HG02884 (cell line): ENCODE results near the gene ZFPM1.
"Not testable (repeated sequence)": the region's sequence is repeated elsewhere in the genome, so short reads cannot be mapped to it uniquely, and the experiment has no call there.

ENCODE experiments used
- ATAC-seq: cut with Tn5 transposase; IDR thresholded peaks from one replicate; pipeline ENCODE4 v1.9.1; 2021; ENCODE audit warnings: mild to moderate bottlenecking, moderate library complexity; ENCODE audit not compliant: unreplicated experiment

Gene ZFPM1

DNA sequence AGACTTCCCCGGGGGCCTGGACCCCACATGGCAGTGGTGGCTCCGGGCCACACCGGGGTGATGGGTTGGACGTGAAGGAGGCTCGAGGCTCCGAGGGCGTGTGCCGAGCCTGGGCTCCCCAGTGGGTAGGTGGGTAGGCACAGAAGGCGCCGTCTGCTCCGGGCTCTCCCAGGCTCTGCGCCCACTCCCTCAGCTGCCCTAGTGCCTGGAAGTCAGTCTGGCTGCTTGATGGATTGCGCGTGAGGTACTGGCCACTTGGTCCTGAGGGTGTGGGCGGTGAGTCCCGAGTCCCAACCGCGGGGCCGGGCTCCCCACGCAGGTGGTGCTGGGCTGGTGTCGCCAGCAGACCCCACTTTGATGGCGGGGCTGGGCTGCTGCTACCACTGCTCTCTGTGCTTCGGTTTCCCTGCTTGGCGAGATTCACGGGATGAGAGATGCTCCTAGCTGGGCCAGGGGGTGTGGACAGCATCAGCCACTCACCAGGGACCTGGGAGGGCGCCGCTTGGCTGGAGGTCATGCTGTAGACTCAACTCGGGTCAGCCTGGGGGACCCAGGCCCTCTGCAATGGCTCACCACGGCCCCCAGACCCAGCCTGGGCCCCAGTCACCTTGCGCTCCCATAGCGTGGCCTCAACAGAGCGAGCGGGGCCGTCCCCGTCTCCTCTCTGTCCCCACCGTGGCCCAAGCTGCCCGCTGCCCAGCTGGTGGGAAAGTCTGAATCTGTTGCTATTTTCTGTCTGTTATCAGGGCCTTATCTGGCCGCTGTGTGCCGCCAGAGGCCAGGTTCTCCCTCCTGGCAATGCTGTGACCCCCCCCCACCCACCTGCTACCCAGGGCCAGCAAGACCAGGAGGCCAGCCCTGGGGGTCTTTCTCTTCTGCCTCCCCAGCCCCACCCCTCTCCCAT lies 26.1 kb downstream of the ZFPM1 start:
- no peak for ATAC-seq

DNA sequence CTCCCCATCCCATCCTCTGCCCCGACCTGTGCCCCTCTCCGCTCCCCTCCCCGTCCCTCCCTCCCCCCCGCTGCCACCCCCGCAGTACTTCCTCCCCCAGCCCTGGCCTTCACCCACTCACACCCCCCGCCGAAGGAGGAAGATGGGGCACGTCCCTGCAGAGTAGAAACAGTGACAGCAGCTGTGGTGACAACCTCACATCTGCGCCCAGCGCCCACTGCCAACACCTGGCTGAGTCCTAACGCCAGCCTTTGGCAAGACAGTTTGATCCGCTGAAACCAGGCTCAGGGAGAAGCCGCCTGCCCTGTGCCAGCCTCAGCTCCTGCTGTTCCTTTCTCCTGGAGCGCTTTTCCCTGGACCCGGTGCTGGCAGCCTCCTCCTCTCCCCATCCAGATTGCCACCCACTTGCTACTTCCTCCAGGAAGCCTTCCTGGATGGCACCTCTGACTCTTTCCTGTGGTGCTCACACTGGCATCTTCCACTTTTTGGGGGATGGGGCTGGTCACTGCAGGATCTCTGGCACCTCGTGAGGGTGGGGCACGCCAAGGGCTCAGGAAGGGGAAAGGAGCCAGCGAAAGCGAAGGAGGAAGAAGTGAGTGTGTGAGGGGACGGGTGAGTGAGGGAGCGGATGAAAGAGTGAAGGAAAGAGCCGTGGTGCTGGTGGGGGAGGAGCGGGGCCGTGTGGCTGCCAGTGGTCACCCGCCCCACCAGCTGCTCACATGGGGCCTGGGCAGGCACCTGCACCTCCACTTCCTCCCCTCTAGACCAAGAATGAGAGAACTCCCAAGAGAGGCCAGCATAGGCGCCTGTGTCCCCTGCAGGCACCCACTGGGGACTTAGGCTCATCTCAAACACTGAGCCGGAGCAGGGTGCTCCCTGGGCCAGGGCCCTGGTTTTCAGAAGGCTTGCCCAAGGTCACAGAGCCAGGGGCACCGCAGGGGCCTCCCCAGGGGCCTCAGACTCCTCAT lies 27.0 kb downstream of the ZFPM1 start:
- no peak for ATAC-seq

DNA sequence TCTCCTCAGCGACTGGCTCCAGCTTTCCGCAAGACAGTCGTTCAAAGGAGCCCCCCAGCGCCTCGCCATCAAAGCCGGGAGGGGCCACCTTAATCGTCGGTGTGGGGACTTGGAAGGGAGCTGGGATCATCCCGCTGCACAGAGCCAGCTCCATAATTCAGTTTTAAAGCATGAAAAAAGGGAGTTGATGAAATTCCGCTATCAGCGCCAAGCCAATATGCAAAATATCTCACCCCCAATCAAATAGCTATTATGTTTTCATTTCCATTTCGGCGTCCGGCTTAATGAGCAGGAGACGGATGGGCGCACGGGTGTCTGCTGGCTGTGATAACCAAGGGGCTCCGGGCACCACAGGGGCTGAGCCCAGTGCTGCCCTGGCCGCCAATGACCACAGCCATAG lies 27.7 kb downstream of the ZFPM1 start:
- no peak for ATAC-seq

DNA sequence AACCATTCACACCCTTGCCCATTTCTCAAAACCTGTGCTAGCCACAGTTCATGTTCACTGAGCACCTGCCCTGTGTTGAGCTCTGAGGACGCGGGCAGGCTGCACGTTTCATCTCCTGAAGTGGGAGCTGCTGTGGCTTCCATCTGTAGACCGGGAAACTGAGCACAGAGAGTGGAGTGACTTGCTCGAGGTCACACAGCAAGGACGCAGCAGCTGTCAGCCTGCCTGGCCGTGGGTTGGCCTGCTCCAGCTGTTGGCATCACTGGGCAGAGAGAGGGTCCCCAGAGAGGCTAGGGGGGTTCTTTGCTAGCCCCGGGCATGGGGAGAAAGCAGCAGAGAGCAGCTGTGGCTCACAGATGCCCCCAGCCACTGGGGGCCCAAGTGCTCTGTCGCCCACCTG lies 28.8 kb downstream of the ZFPM1 start:
- ATAC-seq = no peak

DNA sequence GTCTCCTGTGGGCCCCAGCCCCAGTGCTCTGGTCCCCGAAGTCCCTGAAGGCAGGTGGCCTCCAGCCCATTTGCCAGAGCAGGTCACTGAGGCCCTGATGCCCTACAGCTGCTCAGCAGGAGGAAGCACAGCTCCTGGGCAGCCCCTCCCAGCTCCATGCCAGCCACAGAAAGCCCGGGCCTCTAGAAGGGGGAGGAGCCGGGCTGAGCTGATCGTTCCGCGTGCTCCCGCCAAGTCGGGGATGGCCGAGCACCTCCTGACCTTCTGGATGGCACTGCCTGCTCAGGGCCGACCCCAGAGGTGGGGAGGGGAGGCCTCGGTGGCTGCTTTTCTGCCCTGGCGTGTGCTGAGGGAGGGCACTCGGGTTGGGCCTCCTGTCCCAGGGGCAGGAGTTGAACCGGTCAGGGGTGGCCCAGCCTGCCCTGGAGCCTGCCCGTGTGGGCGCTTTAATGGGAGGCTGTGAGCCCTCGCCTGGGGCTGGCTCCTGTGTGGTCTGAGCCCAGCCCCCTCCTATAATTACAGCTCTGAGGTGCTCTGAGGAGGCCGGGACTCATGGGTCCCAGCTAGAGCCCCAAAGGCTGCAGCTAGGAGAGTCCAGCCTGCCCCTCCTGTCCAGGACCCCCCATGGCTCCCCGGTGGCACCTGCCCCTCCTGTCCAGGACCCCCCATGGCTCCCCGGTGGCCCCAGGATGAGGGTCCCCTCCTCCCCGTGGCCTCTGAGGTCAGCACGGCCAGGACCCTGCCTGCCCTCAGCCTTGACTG lies 29.7 kb downstream of the ZFPM1 start:
- no peak for ATAC-seq

DNA sequence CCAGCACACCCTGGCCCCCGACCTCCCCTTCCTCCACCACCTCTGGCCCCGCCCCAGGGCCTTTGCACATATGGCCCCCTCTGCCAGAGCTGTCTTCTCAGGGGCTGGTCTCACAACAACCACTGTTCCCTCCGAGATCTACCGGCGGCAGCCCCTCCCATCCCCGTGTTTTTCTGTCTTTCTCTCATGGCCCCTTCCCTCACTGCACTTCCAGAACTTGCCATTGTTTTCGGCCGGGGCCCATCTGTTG lies 30.2 kb downstream of the ZFPM1 start:
- ATAC-seq = no peak

DNA sequence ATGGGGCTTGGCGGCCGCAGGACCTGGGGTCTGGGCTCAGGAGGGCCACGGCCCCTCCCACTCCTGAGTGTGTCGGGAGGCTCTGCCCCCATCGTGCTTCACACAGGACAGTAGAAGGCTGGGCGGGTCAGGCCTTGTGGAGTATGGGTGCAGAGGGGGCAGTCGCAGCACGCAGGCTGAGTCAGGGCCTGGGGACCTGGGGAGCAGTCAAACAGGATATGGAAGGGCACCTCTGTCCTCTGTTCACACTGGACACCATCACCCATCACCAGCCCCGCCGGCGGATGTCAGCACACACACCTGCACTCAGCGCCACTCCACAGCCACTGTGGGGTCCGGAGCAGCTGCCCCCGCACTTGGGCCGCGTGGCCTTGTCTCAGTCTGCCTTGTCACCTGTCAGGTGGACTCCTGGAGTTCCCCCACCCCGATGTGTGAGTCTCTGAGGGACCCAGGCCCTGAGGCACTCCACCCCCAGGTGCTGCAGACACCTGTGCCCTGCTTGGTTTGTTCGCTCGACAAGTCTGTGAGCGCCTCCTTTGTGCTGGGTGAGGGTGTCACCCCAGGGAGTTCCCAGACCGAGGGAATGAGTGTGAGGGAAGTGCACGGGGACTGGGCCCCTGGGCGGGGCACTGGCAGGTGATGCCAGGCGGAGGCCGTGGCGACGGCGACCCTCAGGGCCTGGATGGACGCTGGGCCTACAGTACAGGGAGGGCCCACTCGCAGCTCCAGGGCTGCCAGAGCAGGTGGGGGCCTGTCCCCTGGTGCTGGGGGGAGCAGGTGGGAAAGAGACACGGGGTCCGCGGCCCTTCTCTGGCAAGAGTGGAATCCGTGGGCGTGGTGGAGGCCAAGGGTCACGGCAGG lies 31.7 kb downstream of the ZFPM1 start:
- no peak for ATAC-seq

DNA sequence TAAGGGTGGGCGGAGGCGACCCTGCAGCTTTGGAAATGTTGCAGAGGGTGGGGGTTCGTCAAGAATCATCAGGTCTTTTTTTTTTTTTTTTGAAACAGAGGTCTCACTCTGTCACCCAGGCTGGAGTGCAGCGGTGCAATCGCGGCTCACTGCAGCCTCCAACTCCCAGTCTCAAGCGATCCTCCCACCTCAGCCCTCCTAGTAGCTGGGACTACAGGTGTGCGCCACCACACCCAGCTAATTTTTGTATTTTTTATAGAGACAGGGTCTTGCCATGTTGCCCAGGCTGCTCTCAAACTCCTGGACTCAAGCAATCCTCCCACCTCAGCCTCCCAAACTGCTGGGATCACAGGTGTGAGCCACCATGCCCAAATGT lies 32.3 kb downstream of the ZFPM1 start:
- not testable (repeated sequence) for ATAC-seq

DNA sequence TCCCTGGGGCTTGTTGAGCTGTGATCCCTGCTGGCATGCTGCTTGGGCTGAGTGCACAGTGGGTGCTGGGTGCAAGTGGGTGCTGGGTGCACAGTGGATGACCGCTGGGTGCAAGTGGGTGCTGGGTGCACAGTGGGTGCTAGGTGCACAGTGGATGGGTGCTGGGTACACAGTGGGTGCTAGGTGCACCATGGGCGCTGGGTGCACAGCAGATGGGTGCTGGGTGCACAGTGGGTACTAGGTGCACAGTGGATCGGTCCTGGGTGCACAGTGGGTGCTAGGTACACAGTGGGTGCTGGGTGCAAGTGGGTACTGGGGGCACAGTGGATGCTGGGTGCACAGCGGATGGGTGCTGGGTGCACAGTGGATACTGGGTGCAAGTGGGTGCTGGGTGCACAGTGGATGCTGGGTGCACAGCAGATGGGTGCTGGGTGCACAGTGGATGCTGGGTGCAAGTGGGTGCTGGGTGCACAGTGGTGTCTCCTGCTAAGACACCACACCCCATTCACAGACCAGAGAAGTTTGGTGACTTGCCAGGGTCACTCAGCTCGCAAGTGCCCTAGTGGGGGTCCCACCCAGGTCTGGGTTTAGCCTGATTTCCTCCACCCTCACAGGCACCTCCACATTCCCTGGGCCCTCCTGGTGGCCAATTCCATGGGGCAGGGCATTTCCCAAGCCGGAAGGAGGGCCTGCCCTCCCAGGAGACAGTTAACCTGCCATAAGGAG lies 33.5 kb downstream of the ZFPM1 start:
- ATAC-seq = no peak

DNA sequence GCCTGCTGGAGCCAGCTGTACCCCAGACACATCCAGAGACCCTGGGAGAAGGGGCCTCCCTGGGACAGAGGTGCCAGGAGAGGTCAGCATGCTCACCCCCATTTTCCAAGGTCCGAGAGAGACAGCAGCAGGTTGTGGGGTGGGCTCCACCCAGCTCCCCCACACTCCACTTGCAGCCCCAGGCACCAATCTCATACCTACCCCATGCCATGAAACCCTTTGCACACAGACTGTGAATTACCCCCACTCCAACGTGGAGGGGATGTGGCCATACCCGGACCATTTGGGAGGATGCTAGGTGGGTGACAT lies 34.0 kb downstream of the ZFPM1 start:
- ATAC-seq = no peak

DNA sequence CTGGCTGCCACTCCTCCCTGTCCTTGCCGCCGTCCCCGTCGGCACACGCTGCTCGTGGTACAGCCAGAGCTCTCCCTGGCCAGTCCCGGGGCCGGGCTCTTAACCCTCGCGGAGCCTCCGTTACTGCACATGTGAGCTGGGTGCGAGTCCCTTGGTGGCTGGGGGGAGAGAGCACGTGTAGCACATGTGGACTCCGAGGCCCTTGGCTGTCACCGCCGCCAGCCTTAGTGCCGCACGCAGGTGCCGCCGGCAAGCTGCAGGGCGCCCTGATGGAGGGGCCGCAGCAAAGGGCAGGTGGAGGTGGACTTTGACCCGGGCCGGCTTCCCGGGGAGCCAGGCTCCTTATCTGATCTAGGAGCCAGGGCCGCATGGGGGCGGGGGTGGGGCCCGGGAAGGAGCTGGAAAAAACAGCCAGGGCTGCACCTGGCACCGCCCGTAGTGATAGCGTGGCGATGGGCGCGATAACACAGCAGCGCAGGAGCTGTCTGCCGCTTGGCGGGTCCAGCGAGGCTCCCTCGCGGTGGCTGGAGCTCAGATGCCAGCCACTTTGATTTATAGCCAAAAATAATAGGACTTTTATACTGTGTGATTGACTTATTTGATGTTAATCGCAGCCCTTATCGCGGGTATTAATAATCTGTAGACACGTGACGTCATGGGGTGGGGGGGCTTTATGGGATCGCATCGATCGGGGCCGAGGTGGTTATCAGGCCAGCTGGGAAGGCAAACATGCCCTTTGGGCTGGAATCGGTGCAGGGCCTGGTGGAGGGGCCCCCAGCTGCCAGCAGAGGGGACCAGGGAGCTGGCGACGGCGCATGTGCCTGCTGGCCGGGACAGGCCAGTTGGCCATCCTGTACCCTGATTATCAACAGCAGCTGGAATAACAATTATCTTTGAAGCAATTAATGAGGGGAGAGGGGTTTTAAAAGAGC lies 35.1 kb downstream of the ZFPM1 start:
- no peak for ATAC-seq

DNA sequence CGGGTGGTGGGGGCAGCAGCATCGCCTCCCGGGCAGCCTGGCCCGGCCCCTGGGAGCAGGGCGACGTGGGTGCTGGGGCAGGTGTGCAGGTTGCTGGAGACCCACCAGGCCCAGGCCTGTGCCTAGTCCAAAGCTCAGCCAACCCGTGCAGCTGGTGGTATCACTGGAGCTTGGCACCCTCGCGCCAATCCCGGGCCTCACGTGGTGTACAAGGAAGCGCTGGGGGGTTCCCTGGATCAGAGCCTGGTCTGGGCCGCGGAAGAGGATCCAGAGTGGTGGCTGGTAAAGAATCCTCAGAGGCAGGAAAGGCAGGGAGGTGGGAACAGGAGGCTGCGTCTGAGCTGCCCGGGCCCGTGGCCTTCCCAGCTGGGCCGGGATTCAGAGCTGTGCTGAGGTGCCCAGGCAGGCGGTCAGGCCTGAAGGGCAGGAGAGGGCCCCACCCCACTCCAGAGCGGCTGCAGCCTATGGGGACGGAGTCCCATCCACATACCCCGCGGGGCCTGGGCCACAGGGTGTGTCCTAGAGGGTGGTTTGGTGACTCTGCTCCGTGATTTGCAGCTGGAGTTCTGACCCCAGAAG lies 36.2 kb downstream of the ZFPM1 start:
- ATAC-seq = no peak

DNA sequence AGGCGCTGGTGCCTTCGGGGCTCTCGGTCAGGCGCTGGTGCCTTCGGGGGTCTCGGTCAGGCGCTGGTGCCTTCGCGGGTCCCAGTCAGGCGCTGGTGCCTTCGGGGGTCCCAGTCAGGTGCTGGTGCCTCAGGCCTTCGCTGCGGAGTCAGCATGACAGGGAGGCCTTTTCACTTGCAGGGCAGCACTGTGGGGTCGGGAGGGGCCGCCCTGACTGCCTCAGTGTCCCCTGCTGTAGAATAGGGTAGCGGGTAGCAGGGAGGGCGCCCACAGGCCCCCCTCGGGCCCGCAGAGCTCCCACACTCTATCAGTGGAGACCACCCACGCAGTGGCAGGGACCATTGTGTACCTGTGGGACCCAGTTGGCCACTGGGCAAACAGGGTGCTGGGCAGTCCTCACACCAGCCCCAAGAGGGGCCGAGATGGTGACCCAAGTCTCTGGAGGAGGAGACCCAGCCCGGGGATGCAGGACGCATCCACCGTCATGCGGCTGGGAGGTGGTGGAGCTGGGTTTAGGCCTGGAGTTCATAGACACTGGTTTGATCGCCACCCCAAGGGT lies 38.0 kb downstream of the ZFPM1 start:
- no peak for ATAC-seq

DNA sequence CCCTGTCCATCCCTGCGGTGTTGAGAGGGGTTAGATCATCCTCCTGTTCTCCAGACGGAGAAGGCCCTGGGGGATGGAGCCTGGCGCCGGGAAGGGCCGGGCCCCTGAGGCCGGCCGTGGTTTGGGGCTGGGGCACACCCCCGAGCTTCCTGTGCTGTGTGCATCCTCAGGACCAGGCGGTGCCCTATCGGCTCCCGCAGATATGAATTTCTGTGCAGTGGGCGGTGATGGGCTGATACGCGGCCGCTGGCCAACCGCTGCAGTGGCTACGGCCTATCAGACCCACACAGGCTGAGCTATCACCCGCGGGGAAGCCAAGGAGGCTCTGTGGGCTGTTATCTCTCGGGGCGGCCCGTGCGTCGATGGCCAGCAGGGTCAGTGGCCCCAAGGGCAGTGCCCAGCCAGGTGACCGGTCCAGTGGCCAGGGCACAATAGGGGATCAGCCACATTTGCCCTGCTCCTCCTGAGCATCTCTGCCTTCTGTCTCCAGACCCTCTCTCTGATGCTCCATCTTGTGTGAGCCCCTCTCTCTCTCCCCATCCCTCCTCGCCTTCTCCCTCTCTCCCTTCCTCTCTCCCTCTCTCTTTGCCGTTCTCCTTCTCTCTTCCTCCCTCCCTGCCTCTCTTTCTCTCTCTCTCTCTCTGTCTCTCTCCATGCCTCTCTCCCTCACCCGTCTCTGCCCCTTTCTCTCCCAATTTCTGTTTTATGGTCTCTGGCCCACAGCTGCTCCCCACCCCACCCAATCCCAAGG lies 38.7 kb downstream of the ZFPM1 start:
- ATAC-seq = no peak

DNA sequence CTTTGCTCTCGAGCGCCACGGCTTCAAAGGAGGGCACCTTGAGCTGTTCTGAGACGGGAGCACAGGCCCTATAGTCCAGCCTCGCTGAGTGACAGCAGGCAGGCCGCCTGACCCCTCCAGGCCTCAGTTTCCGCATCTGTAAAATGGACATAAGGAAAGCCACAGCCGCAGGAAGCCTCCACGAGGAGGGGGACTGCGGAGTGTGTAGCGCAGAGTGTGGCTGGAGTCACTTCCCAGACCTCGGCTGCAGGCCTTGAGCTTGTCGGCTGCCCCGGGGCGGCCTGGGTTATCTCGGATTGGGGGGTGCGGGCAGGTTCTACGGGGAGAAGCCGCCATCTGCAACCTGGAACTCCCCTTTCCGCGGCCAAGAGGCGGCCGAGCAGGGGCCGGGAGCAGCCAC lies 40.8 kb downstream of the ZFPM1 start:
- no peak for ATAC-seq

DNA sequence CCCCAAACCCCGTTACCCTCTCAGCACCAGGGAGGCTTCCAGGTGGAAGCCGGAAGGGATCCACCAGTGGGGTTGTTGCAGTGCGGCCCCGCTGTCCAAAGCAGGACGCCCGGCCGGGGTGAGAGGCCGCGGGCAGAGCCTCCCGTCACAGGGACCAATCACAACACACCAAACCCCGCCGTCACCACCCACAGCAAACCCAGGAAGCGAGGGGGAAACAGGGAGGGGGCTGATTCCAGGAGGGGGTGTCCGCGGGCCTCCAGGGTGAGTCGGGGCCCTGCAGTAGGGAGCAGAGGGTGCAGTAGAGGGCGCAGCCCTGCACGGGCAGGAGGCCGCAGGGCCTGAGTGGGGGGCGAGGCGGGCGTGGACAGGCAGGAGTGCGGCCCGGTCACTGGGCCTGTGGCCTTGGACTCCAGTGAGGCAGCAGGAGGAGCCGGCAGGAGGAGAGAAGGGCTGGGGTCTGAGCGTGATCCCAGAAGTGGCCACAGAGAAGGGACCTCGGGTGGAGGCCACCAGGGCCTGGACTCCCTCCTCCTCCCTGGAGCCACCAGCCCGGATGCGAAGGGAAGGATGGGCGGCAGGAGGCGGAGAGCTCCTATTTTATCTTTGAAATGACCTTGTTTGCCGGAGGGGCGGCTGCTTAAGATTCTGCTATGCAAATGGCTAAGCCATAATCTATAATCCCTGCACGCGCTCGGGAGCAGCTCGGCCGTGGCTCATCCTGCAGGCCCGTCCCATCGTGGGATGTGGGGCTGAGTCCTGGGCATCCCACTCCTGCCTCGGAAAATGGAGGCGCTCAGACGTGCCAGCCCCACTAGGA lies 41.5 kb downstream of the ZFPM1 start:
- ATAC-seq = no peak
